GM19025 (cell line): ENCODE data around the gene LPCAT3.
"Not testable (repeated sequence)": the region's sequence is repeated elsewhere in the genome, so short reads cannot be mapped to it uniquely, and the experiment has no call there.

Experiments used
- ATAC-seq: cut with Tn5 transposase; IDR thresholded peaks from one replicate; pipeline ENCODE4 v1.9.1; 2021; ENCODE audit warnings: mild to moderate bottlenecking, low read depth, moderate library complexity; ENCODE audit not compliant: unreplicated experiment

LPCAT3 gene

DNA sequence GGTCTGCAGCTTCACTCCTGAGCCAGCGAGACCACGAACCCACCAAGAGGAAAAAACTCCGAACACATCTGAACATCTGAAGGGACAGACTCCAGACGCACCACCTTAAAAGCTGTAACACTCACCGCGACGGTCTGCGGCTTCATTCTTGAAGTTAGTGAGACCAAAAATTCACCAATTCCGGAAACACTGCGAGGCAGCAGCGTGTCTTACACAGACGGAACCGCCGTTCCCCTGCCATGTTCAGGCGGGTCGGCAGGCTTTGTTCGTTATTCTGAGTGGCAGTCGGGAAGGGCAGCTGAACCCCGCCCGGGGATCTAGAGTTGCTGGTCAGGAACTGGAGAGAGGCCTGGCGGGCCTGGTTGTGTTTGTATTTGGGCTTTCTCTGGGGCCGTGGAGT lies 20.3 kb upstream of the LPCAT3 start:
- ATAC-seq: no peak

GRCh38 chr12:7037411-7037810 lies 19.1 kb upstream of the LPCAT3 start:
- ATAC-seq: not testable (repeated sequence)

DNA sequence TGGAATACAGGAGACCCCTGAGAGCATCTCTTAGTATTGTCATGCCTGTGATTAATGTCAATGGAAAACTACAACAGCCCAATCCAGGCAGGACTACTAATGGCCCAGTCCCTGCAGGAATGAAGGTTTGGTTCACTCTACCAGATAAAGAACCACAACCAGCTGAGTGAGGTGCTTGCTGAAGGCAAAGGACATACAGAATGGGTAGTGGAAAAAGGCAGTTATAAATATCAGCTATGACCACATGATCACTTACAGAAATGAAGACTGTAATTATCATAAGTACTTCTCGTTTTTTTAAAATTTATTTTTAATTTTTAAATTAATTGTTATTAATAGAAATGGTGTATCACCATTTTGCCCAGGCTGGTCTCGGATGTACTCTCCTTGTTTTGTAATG lies 17.2 kb upstream of the LPCAT3 start:
- no peak for ATAC-seq

GRCh38 chr12:7034464-7034863 lies 16.2 kb upstream of the LPCAT3 start:
- ATAC-seq: no peak

GRCh38 chr12:7032990-7033389 lies 14.7 kb upstream of the LPCAT3 start:
- ATAC-seq: no peak

DNA sequence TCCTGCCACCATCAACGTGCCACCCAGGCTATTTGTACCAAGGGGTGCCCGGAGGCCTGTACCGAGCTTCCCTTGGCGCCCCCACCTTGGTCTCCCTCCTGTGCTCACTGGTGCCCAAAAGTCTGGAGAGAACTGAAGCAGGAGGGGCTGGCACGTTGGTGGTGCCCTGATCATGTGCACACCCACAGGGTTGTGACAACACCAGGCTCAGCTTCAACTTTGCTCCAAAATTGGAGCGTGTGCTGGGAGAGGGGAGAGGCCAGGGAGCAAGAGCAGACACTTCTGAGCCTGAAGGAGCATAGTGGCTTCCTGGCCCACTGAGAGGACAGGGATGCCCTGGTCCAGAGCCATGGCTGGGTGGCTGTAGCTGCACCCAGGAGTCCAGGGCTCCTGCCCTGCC lies 13.0 kb upstream of the LPCAT3 start:
- no peak for ATAC-seq

DNA sequence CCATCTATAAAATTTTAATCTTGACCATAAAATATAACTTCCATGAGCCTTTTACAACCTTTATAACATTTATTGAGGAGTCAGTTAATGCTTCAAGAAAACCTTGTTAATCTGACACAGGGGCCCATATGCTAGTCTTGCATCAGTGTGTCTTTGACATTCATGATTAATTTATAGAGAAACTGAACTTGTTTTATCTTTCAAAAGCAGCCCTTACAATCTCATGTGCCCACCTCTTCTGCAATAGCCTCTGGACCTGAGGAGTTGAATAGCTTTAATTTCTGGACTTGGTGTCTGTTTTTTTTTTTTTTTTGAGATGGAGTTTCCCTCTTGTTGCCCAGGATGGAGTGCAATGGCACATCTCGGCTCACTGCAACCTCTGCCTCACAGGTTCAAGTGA lies 8.6 kb upstream of the LPCAT3 start:
- no peak for ATAC-seq

GRCh38 chr12:7023114-7023513 lies 4.8 kb upstream of the LPCAT3 start:
- no peak for ATAC-seq

DNA sequence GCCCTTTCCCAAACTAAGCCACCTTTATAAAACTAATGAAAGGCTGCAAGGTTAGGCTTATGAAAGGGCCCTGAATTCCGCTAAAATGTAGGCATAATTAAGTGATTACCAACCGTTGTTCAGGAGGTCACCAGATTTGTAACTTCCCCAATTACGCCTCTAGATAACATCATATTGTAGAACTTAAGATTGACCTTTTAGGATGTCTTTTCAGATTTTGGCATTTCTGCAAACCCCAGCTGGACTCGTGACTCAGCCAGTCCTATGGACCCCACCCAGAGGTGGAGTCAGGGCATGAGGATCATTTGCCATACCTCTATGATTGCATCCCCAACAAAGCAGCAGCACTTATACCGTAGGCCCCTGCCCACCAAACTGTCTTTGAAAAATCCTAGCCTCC lies 3.7 kb upstream of the LPCAT3 start:
- no peak for ATAC-seq

DNA sequence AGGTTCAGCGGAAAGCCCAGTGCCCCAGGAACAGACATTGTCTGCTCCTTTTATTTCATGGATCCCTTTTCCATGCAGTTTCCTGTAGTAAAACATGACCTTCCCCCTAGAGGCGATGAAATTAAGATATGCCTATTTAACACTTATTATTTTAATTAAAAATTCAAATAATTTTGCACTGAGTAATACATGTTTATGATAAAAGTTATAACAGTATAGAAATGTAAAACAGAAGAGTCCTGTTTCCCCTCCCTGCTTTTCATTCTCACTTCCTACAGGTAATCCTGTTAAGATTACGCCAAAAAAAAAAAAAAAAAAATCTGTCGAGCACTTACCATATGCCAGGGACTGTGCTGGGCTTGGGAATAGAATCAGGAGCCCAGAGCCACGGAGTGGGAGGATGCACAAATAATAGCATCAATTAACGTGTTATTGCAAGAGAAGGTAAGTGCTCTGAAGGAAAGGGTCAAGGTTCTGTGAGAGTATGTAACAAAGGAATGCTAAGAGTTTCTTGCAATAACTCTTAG lies 830 bp upstream of the LPCAT3 start:
- ATAC-seq: no peak

- no peak for ATAC-seq
These were observed 366 bp downstream of the LPCAT3 start for GRCh38 chr12:7017870-7018349.

GRCh38 chr12:7016958-7017571 lies 1.2 kb downstream of the LPCAT3 start:
- ATAC-seq: no peak

- no peak for ATAC-seq
These were observed 2.5 kb downstream of the LPCAT3 start for GRCh38 chr12:7015555-7016370.

DNA sequence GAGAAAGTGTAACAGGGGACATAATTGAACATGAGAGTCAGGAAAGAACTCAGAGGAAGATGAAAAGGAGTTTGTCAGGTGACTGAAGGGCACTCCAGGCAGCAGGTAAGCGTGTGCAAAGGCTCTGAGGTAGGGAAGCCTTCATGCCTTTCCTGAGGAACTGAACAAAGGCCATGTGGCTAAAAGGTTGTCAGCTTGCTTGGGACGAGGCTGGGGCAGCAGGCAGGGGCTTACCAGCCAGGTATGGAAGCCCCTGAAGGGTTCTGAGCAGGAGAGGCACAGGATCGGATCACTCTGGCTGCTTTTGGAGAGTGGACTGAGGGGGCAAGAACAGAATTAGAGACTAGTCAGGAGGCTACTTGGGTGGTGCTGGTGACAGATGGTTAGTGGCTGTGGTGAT lies 5.2 kb downstream of the LPCAT3 start:
- ATAC-seq: no peak

DNA sequence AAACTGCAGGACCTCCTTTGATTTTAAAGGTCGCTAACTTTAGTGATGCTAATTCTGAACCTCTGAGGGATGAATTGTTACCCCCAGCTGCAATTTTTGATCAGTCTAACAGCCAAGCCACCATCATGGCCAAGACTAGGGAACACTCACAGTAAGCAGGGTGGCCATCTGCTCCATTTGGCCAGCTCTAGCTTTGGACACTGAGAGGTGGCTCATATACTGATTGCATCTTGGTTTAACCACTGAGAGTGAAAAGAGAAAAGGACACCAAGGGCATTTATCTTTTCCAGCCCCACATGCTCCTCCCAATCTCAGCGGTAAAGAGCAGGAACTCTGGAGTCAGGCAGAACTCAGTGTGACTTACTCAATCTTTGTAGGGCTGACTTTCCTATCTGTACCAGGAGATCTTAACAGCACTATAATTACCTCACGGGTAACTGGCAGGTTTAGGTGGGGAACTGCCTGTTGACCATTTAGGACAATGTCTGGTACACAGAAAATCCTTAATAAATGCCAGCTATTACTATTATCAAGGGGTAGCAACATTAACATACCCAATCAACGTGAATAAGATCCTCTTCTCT lies 6.2 kb downstream of the LPCAT3 start:
- no peak for ATAC-seq

GRCh38 chr12:7011398-7011797 lies 6.9 kb downstream of the LPCAT3 start:
- ATAC-seq: not testable (repeated sequence)

DNA sequence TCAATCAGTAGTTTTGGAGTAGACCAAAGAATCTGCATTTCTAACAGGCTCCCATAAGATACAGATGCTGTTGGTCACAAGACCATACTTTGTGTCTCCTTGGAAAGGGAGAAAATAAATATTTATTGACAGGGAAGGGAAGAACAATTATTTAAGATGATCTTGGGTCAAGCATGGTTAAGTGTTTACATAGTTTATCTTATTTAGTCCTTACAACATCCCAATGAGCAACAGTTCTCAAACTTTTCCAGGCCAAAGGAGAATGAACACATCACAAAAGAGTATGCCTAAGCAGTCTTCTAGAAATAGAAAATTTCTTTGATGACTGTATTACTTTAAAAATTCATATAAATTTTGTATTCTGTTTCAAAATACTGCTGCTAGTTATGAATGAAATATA lies 8.8 kb downstream of the LPCAT3 start:
- no peak for ATAC-seq

- ATAC-seq: no peak
These were observed 9.4 kb downstream of the LPCAT3 start for GRCh38 chr12:7008864-7009263.

DNA sequence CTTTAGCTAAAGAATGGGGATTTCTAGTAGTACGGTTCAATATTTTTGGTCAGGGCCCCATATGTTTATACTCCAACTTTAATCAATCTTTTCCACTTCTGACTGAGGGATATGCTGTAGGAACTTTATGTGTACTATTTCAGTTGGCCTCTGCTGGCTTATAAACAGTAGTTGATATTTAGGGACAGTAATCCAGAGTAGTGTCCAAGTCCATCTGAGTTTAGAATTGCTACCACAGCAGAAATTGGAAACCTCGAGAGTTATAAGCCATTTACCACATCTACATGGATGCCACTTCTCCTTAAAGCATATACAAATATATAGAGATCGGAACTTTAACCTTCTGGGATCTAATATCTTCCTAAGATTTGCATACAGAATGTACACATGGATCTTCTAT lies 11.6 kb downstream of the LPCAT3 start:
- no peak for ATAC-seq

- ATAC-seq: no peak
These were observed 13.0 kb downstream of the LPCAT3 start for GRCh38 chr12:7005311-7005710.

DNA sequence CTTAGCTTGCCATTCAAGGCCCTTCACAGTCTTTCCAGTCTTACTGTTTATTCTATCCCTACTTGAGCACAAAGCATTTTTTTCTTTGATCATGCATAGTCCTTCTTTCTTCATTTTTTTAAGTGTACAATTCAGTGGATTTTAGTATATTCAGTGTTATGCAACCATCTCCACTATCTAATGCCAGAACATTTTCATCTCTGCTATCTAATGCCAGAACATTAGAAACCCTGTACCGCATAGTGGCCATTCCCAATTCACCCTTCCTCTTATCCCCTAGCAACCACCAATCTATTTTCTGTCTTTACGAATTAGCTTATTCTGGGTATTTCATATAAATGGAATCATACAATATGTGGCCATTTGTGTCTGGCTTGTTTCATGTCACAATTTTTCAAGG lies 13.4 kb downstream of the LPCAT3 start:
- no peak for ATAC-seq
